K562 (cell line): ENCODE data around the gene ERBB3. TPM values are rescaled to one million over a fixed set of nuclear protein-coding genes. Genes with fewer than 3 reads are reported as not detected.

Experiments used
- CREB3 ChIP-seq: fragments of 450-650 bp; conservative IDR thresholded peaks from 2 replicates; pipeline ENCODE4 v1.6.1; 2016; ENCODE audit warnings: missing genetic modification characterization, low read depth, mild to moderate bottlenecking, missing compliant biosample characterization, moderate library complexity
- E2F4 ChIP-seq: sonication (generic); formaldehyde crosslinking; IDR thresholded peaks from 2 replicates; pipeline ENCODE4 v1.8.0; 2022; ENCODE audit warnings: mild to moderate bottlenecking, low read depth, missing genetic modification reagents
- EP300 ChIP-seq: IDR thresholded peaks from 2 replicates; pipeline ENCODE4 v1.6.1; 2012; ENCODE audit warnings: low read length, improper control_type of control experiment
- FOS ChIP-seq: IDR thresholded peaks from 3 replicates; pipeline ENCODE4 v1.6.1; 2011; ENCODE audit not compliant: insufficient read length; ENCODE audit errors: extremely low read depth
- GTF2E2 ChIP-seq: fragments of 200-800 bp; sonication (Bioruptor generic); IDR thresholded peaks from 2 replicates; pipeline ENCODE4 v1.6.1; 2016; ENCODE audit warnings: missing genetic modification characterization, missing compliant biosample characterization
- MXI1 ChIP-seq: IDR thresholded peaks from 2 replicates; pipeline ENCODE4 v1.6.1; 2011; ENCODE audit warnings: low read depth, mild to moderate bottlenecking, improper control_type of control experiment, low read length
- NCOA1 ChIP-seq: fragments of 450-650 bp; IDR thresholded peaks from 2 replicates; pipeline ENCODE4 v1.6.1; 2016; ENCODE audit warnings: low read depth
- NFIC ChIP-seq: fragments of 450-650 bp; IDR thresholded peaks from 2 replicates; pipeline ENCODE4 v1.6.1; 2017; ENCODE audit warnings: mild to moderate bottlenecking, inconsistent platforms
- SLC30A9 ChIP-seq: fragments of 250-450 bp; sonication (Bioruptor Pico); IDR thresholded peaks from 2 replicates; pipeline ENCODE4 v1.8.0; 2022; ENCODE audit warnings: mild to moderate bottlenecking, moderate library complexity
- SMAD3 ChIP-seq: fragments of 450-650 bp; formaldehyde crosslinking; conservative IDR thresholded peaks from 2 replicates; pipeline ENCODE4 v1.4.0; 2020; ENCODE audit warnings: mild to moderate bottlenecking
- SMC3 ChIP-seq: conservative IDR thresholded peaks from 2 replicates; pipeline ENCODE4 v1.6.1; 2011; ENCODE audit warnings: low read depth, low read length, improper control_type of control experiment; ENCODE audit not compliant: insufficient read depth
- SUPT5H ChIP-seq: fragments of 450-650 bp; IDR thresholded peaks from 2 replicates; pipeline ENCODE4 v1.6.1; 2016
- ZNF518B ChIP-seq: fragments of 250-450 bp; sonication (Bioruptor Pico); IDR thresholded peaks from 2 replicates; pipeline ENCODE4 v1.5.0; 2021; ENCODE audit warnings: mild to moderate bottlenecking, moderate library complexity
- polyA plus RNA-seq, 8 experiments: library from polyadenylated mRNA; depleted of rRNA in 4 of 8; stranded (reverse) in 5 of 8; unstranded in 3 of 8; fragments of >200 nt; fragmentation: Nextera tagmentation in 2 of 8; fragmentation: Illumina TruSeq in 1 of 8; extraction: Ambion mirVana in 2 of 8; extraction: Trizol in 1 of 8; gene quantifications; 2 replicates each; pipeline versions ENCODE4 v1.2.1 to v1.2.3, GENCODE V29; 2011 to 2014; ENCODE audit warnings: inconsistent platforms in 1 of 8, missing spikeins in 1 of 8
- total RNA-seq, 7 experiments: library from RNA; depleted of rRNA in 6 of 7; stranded (reverse); fragments of >200 nt in 6 of 7; fragmentation: Illumina TruSeq in 2 of 7; extraction: Trizol in 2 of 7; gene quantifications; 2 replicates each; pipeline versions ENCODE4 v1.2.1 to v1.2.3, GENCODE V29; 2011 to 2021; ENCODE audit warnings: low replicate concordance in 1 of 7
- TF ChIP-seq, protein P1 (sequence below): fragments of 450-650 bp; IDR thresholded peaks from 2 replicates; pipeline ENCODE4 v1.6.1; 2016
- TF ChIP-seq, protein P2 (sequence below): sonication (generic); IDR thresholded peaks from 2 replicates; pipeline ENCODE4 v1.6.1; 2016
- TF ChIP-seq, protein P3 (sequence below), 2 experiments: fragments of 450-650 bp in 1 of 2; sonication (generic) in 1 of 2; formaldehyde crosslinking in 1 of 2; IDR thresholded peaks in 1 of 2; conservative IDR thresholded peaks in 1 of 2; 2 replicates each; pipeline versions ENCODE4 v1.6.1 to v1.8.1; 2016 to 2023; ENCODE audit warnings: mild to moderate bottlenecking in 2 of 2, moderate library complexity in 2 of 2, inconsistent platforms in 1 of 2, missing genetic modification reagents in 1 of 2
- TF ChIP-seq, protein P4 (sequence below): fragments of 250-450 bp; sonication (Bioruptor Pico); IDR thresholded peaks from 2 replicates; pipeline ENCODE4 v1.4.0; 2020; ENCODE audit warnings: mild to moderate bottlenecking, moderate library complexity

Gene ERBB3
- total and polyA plus RNA-seq, 9 of the 15 experiments (the other 6 are each of a cell fraction or from before 2014, with no cell fraction given), result 1.5 to 5.4 (median 3.8) TPM

DNA sequence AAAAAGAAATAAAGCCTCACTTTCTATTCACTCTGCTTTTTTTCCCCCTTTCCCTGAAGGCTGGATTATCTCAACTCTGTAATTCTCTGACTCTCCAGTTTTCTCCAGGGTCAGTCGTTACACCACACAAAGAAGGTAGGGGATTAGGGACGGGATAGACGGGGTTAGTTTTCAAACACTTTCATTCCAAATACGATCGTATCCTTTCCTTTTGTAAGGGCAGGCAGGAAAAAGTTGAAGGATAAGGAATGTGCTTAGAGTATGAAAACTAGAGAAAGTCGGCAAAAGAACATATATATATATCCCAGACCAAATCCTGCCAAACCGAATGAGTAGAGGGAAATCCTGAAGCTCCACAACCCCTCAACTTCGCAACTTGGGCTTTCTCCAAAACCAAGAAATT, 47.5 kb downstream of the ERBB3 start (continued):
- TF ChIP-seq GTF2E2 (tag) (no peak), E2F4 (no peak), SUPT5H (no peak; the same call in 1 of the 2 replicates), SMAD3 (CRISPR knock-in tag) (no peak), SMC3 (no peak), FOS (no peak), MXI1 (no peak), NFIC (peak; percentile 77), EP300 (peak; percentile 23; the same call in 1 of the 2 replicates), SLC30A9 (no peak), ZNF518B (CRISPR knock-in tag) (peak; percentile 38; the same call in 1 of the 2 replicates), NCOA1 (peak; percentile 28; the same call in 1 of the 2 replicates), CREB3 (tag) (no peak)
- TF ChIP-seq, protein P1, sequence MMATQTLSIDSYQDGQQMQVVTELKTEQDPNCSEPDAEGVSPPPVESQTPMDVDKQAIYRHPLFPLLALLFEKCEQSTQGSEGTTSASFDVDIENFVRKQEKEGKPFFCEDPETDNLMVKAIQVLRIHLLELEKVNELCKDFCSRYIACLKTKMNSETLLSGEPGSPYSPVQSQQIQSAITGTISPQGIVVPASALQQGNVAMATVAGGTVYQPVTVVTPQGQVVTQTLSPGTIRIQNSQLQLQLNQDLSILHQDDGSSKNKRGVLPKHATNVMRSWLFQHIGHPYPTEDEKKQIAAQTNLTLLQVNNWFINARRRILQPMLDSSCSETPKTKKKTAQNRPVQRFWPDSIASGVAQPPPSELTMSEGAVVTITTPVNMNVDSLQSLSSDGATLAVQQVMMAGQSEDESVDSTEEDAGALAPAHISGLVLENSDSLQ, result no peak
- TF ChIP-seq, protein P2, sequence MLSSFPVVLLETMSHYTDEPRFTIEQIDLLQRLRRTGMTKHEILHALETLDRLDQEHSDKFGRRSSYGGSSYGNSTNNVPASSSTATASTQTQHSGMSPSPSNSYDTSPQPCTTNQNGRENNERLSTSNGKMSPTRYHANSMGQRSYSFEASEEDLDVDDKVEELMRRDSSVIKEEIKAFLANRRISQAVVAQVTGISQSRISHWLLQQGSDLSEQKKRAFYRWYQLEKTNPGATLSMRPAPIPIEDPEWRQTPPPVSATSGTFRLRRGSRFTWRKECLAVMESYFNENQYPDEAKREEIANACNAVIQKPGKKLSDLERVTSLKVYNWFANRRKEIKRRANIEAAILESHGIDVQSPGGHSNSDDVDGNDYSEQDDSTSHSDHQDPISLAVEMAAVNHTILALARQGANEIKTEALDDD, result no peak
- TF ChIP-seq, protein P3, sequence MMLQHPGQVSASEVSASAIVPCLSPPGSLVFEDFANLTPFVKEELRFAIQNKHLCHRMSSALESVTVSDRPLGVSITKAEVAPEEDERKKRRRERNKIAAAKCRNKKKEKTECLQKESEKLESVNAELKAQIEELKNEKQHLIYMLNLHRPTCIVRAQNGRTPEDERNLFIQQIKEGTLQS (IDR thresholded peaks at IDR 0.05), result no peak
- TF ChIP-seq, protein P3 (CRISPR knock-in tag; conservative IDR thresholded peaks at IDR 0.05), result no peak
- TF ChIP-seq, protein P4, sequence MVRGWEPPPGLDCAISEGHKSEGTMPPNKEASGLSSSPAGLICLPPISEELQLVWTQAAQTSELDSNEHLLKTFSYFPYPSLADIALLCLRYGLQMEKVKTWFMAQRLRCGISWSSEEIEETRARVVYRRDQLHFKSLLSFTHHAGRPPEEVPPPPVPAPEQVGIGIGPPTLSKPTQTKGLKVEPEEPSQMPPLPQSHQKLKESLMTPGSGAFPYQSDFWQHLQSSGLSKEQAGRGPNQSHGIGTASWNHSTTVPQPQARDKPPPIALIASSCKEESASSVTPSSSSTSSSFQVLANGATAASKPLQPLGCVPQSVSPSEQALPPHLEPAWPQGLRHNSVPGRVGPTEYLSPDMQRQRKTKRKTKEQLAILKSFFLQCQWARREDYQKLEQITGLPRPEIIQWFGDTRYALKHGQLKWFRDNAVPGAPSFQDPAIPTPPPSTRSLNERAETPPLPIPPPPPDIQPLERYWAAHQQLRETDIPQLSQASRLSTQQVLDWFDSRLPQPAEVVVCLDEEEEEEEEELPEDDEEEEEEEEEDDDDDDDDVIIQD (CRISPR knock-in tag), result no peak
